HepG2 (cell line): ENCODE data around the gene CEP89. TPM values are rescaled to one million over a fixed set of nuclear protein-coding genes. Genes with fewer than 3 reads are reported as not detected.

ENCODE experiments used
- ATAC-seq: fragments of 200-7000 bp; cut with Tn5 transposase; 3 replicates; pipeline ENCODE4 v1.9.1; 2020; ENCODE audit warnings: mild to moderate bottlenecking, moderate library complexity
- BruUV-seq: library from RNA; stranded (reverse); fragments of 400-500 nt; replicated peaks from 2 replicates; lab custom pipeline; 2021; lab: Mats Ljungman, UMichigan
- CTCF ChIA-PET: fragments of 300-600 bp; formaldehyde crosslinking; extraction: SDS; loops from one replicate; lab custom pipeline; 2021; ENCODE audit warnings: low total read pairs, inconsistent platforms, low intra/inter-chr PET ratio; lab: Yijun Ruan, JAX
- POLR2A ChIA-PET: fragments of 350-600 bp; sonication (Branson Sonifier 250); formaldehyde crosslinking; loops from one replicate; lab custom pipeline; 2020; ENCODE audit warnings: antibody characterized with exemption, inconsistent platforms; lab: Yijun Ruan, JAX
- DNase-seq: peaks from one replicate; pipeline ENCODE4 v3.0.0-alpha.2; 2015; ENCODE audit warnings: low spot score
- FAIRE-seq: peaks from 3 replicates; lab custom pipeline; 2011; peaks lifted over from hg19 to GRCh38; lab: Jason Lieb, UNC
- H2AFZ ChIP-seq: one replicate; pipeline ENCODE4 v1.6.1; 2011; ENCODE audit warnings: low read length, inconsistent platforms
- H3K27ac ChIP-seq: fragments of 300-600 bp; 3 replicates; pipeline ENCODE4 v1.8.0; 2011; ENCODE audit warnings: mixed run types, mild to moderate bottlenecking, mixed read lengths, low read length, inconsistent platforms; ENCODE audit not compliant: insufficient read depth; ENCODE audit errors: extremely low read length
- H3K27me3 ChIP-seq, 2 experiments: fragments of 200-600 bp in 1 of 2; 2 replicates in 1 of 2; 3 replicates in 1 of 2; pipeline versions ENCODE4 v1.6.0 to v1.8.0; 2011; ENCODE audit warnings: low read length in 2 of 2, mild to moderate bottlenecking in 2 of 2, moderate library complexity in 2 of 2, inconsistent platforms in 1 of 2; ENCODE audit not compliant: insufficient read depth in 2 of 2, control insufficient read depth in 1 of 2
- H3K36me3 ChIP-seq, 2 experiments: fragments of 200-600 bp in 1 of 2; replicated peaks in 1 of 2; 2 replicates in 1 of 2; 3 replicates in 1 of 2; pipeline versions ENCODE4 v1.5.1 to v1.8.0; 2011; ENCODE audit warnings: low read length in 2 of 2, inconsistent platforms in 1 of 2; ENCODE audit not compliant: insufficient read depth in 2 of 2, control insufficient read depth in 1 of 2
- H3K4me1 ChIP-seq: 2 replicates; pipeline ENCODE4 v1.5.1; 2012; ENCODE audit warnings: low read length, inconsistent platforms; ENCODE audit not compliant: insufficient read depth
- H3K4me2 ChIP-seq: 2 replicates; pipeline ENCODE4 v1.6.0; 2011; ENCODE audit warnings: low read depth, low read length, inconsistent platforms
- H3K4me3 ChIP-seq, 3 experiments: fragments of 200-600 bp in 1 of 3; sonication (generic), shearing (Covaris generic) in 1 of 3; replicated peaks in 1 of 3; 2 replicates each; pipeline ENCODE4 v1.5.1; 2011 to 2016; ENCODE audit warnings: low read length in 3 of 3, inconsistent platforms in 2 of 3, low read depth in 2 of 3, mild to moderate bottlenecking in 2 of 3, control low read depth in 1 of 3, mixed read lengths in 1 of 3; ENCODE audit not compliant: insufficient read depth in 1 of 3
- H3K79me2 ChIP-seq: one replicate; pipeline ENCODE4 v1.6.1; 2011; ENCODE audit warnings: low read length, inconsistent platforms; ENCODE audit not compliant: insufficient read depth
- H3K9ac ChIP-seq: 2 replicates; pipeline ENCODE4 v1.6.0; 2011; ENCODE audit warnings: mild to moderate bottlenecking, low read depth, low read length, inconsistent platforms; ENCODE audit not compliant: insufficient read depth
- H3K9me3 ChIP-seq: 2 replicates; pipeline ENCODE4 v1.5.1; 2012; ENCODE audit warnings: mild to moderate bottlenecking, low read length
- H4K20me1 ChIP-seq: 2 replicates; pipeline ENCODE4 v1.6.0; 2011; ENCODE audit warnings: inconsistent platforms, mild to moderate bottlenecking, low read length, moderate library complexity; ENCODE audit not compliant: insufficient read depth
- HIVEP1 ChIP-seq: sonication (generic); formaldehyde crosslinking; IDR thresholded peaks from 2 replicates; pipeline ENCODE4 v1.4.0; 2020; ENCODE audit warnings: mild to moderate bottlenecking, missing genetic modification reagents
- PRDM10 ChIP-seq: sonication (generic); formaldehyde crosslinking; IDR thresholded peaks from 2 replicates; pipeline ENCODE4 v1.4.0; 2020; ENCODE audit warnings: low read depth, missing genetic modification reagents
- RNF2 ChIP-seq: fragments of 450-650 bp; conservative IDR thresholded peaks from 2 replicates; pipeline ENCODE4 v1.6.1; 2016; ENCODE audit warnings: low read depth
- SMAD9 ChIP-seq: sonication (generic); formaldehyde crosslinking; IDR thresholded peaks from 2 replicates; pipeline ENCODE4 v1.5.1; 2020; ENCODE audit warnings: mild to moderate bottlenecking, missing genetic modification reagents
- ZNF124 ChIP-seq: sonication (generic); formaldehyde crosslinking; IDR thresholded peaks from 2 replicates; pipeline ENCODE4 v1.4.0; 2020; ENCODE audit warnings: missing genetic modification reagents
- WGBS: methylation state at CpG from one replicate; pipeline ENCODE4 v1.1.6; 2017; ENCODE audit warnings: low lambda C conversion rate; 5-methylcytosine and 5-hydroxymethylcytosine counted together
- in situ Hi-C: cut with HindIII; loops from 2 replicates; pipeline ENCODE4 v1.10.0; 2017; ENCODE audit warnings: low pct_unique_long_range_greater_than_20kb; ENCODE audit not compliant: extremely low pct_ligation_motif_present
- intact Hi-C: fragments of 100-400 bp; cut with micrococcal nuclease; formaldehyde crosslinking; loops from one replicate; pipeline ENCODE4 v1.10.0; 2022; ENCODE audit not compliant: unreplicated experiment
- polyA plus RNA-seq, 8 experiments: library from polyadenylated mRNA; depleted of rRNA in 3 of 8; stranded (reverse) in 7 of 8; unstranded in 1 of 8; fragments of >200 nt; fragmentation: Illumina TruSeq in 4 of 8; extraction: Trizol in 4 of 8; gene quantifications; 2 replicates each; pipeline versions ENCODE4 v1.2.1 to v1.2.3, GENCODE V29; 2011 to 2016; ENCODE audit warnings: low read depth in 4 of 8, missing spikeins in 1 of 8, mixed read lengths in 1 of 8; ENCODE audit not compliant: insufficient read depth in 1 of 8
- total RNA-seq, 5 experiments: library from RNA; depleted of rRNA; stranded (reverse); fragments of >200 nt; fragmentation: Illumina TruSeq; extraction: Trizol; gene quantifications; 2 replicates each; pipeline ENCODE4 v1.2.3, GENCODE V29; 2016; ENCODE audit warnings: low read depth in 1 of 5
- TF ChIP-seq, protein P1 (sequence below): IDR thresholded peaks from 2 replicates; pipeline ENCODE4 v1.6.1; 2016; ENCODE audit warnings: control low read depth

The CEP89 gene
- total and polyA plus RNA-seq, 2 of the 13 experiments (the other 11 are each of a cell fraction or from before 2014, with no cell fraction given): 7.2 to 10.9 TPM

DNA sequence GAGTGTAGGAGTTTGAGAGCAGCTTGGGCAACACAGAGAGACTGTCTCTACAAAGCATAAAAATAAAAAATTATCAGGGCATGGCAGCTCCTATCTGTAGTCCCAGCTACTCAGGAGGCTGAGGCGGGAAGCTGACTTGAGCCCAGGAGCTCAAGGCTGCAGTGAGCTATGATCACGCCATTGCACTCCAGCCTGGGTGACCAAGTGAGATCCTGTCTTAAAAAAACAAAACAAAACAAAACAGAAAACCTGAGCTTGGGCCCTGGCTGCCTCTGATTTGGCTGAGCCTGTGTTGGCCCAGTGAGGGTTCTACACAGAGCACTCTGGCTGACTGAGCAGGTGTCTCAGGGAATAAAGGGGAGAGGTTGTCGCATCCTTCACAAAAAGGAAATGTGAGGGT, 110.2 kb downstream of the CEP89 start (continued):
- TF ChIP-seq PRDM10 (CRISPR knock-in tag): no peak

DNA sequence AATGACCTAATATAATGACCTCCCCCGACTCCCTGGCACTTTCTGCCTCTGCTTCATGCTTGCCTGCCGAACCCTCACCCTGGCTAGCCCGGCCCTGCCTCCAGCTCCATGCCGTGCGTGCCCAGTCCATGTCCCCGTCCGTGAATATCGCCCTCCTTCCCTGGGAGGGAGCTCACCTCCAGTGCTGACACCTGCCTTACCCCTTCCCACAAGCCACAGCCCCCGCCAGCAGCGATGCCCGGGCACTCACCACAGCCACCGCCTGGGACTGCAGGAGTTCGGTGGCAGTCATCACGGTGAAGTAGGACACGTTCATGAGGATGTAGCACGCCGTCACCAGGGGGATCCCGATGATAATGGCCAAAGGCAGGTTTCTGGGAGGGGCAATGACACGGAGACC, 112.2 kb downstream of the CEP89 start:
- TF ChIP-seq, protein P1, sequence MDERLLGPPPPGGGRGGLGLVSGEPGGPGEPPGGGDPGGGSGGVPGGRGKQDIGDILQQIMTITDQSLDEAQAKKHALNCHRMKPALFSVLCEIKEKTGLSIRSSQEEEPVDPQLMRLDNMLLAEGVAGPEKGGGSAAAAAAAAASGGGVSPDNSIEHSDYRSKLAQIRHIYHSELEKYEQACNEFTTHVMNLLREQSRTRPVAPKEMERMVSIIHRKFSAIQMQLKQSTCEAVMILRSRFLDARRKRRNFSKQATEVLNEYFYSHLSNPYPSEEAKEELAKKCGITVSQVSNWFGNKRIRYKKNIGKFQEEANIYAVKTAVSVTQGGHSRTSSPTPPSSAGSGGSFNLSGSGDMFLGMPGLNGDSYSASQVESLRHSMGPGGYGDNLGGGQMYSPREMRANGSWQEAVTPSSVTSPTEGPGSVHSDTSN: no peak
- TF ChIP-seq SMAD9 (CRISPR knock-in tag): no peak
- no peak for TF ChIP-seq HIVEP1 (CRISPR knock-in tag)
- TF ChIP-seq RNF2: no peak
- TF ChIP-seq ZNF124 (CRISPR knock-in tag): no peak
- Histone ChIP-seq H3K9me3 (no peaks in the 10 kb centered on the region), H4K20me1 (no peaks in the 10 kb centered on the region), H3K27me3 (no peaks in the 10 kb centered on the region), H3K9ac (no peak overlapping the region), H2AFZ (no peak overlapping the region), H3K36me3 (peaks cover 2 to 10% of the 10 kb centered on the region in 2 experiments; a peak in 4 of 5 replicates), H3K27ac (no peak overlapping the region), H3K4me2 (no peak overlapping the region), H3K4me3 (no peak overlapping the region), H3K4me1 (no peaks in the 10 kb centered on the region), H3K79me2 (no peaks in the 10 kb centered on the region)
- ChIA-PET CTCF (no interaction called here), POLR2A (no interaction called here)
- no peak for ATAC-seq
- BruUV-seq: no TSS peak
- FAIRE-seq: no peak
- intact Hi-C loops (no loop called here), in situ Hi-C loops (no loop called here)
- DNase-seq: no peak
- WGBS: 95% methylated on average over 19 of the region's 19 CpGs
